ENCODE measurements around the gene TST.

Gene TST

GRCh38 chr22:37054056-37054395 lies 34.8 kb upstream of the TST start:
- DNase-seq (ENCODE audit: extremely low read depth in 1 of 2, low read depth in 1 of 2), result no peak

GRCh38 chr22:37053310-37054055 lies 34.2 kb upstream of the TST start:
- no peak for DNase-seq (ENCODE audit: extremely low read depth in 1 of 2, low read depth in 1 of 2)

- DNase-seq (ENCODE audit: extremely low read depth in 1 of 2, low read depth in 1 of 2), result no peak
Measured at GRCh38 chr22:37052386-37053309, 33.4 kb upstream of the TST start.

- peak; percentile 34 to 66 for DNase-seq (ENCODE audit: extremely low read depth in 1 of 2, low read depth in 1 of 2)
Measured at GRCh38 chr22:37051391-37052385, 32.4 kb upstream of the TST start, which contains the start of gene KCTD17. Gene KCTD17 (plus strand): TSS chr22:37051742. CDS start chr22:37051761, 19 bp downstream.

- no peak for DNase-seq (ENCODE audit: extremely low read depth in 1 of 2, low read depth in 1 of 2)
Measured at GRCh38 chr22:37050913-37051312, 31.7 kb upstream of the TST start.

- DNase-seq (ENCODE audit: extremely low read depth in 1 of 2, low read depth in 1 of 2), result no peak
Measured at GRCh38 chr22:37049224-37049623, 30.0 kb upstream of the TST start.

- no peak for DNase-seq (ENCODE audit: extremely low read depth in 1 of 2, low read depth in 1 of 2)
Measured at GRCh38 chr22:37048133-37048532, 28.9 kb upstream of the TST start.

GRCh38 chr22:37047006-37047405 lies 27.8 kb upstream of the TST start:
- DNase-seq (ENCODE audit: extremely low read depth in 1 of 2, low read depth in 1 of 2), result no peak

GRCh38 chr22:37046589-37046988 lies 27.3 kb upstream of the TST start:
- no peak for DNase-seq (ENCODE audit: extremely low read depth in 1 of 2, low read depth in 1 of 2)

- DNase-seq (ENCODE audit: extremely low read depth in 1 of 2, low read depth in 1 of 2), result no peak
Measured at GRCh38 chr22:37045958-37046357, 26.7 kb upstream of the TST start.

- DNase-seq (ENCODE audit: extremely low read depth in 1 of 2, low read depth in 1 of 2), result no peak
Measured at GRCh38 chr22:37044634-37045625, 25.7 kb upstream of the TST start.

GRCh38 chr22:37043828-37044538 lies 24.7 kb upstream of the TST start:
- no peak for DNase-seq (ENCODE audit: extremely low read depth in 1 of 2, low read depth in 1 of 2)

GRCh38 chr22:37043209-37043827 lies 24.1 kb upstream of the TST start:
- no peak for DNase-seq (ENCODE audit: extremely low read depth in 1 of 2, low read depth in 1 of 2)

- no peak for DNase-seq (ENCODE audit: extremely low read depth in 1 of 2, low read depth in 1 of 2)
Measured at GRCh38 chr22:37039466-37039865, 20.2 kb upstream of the TST start.

GRCh38 chr22:37037669-37038068 lies 18.4 kb upstream of the TST start:
- no peak for DNase-seq (ENCODE audit: extremely low read depth in 1 of 2, low read depth in 1 of 2)

GRCh38 chr22:37036655-37037377 lies 17.6 kb upstream of the TST start:
- no peak for DNase-seq (ENCODE audit: extremely low read depth in 1 of 2, low read depth in 1 of 2)

- DNase-seq (ENCODE audit: extremely low read depth in 1 of 2, low read depth in 1 of 2), result no peak
Measured at GRCh38 chr22:37033605-37034430, 14.6 kb upstream of the TST start.

Measured in activated CD8-positive, alpha-beta memory T cell treated with anti-CD3 and anti-CD28 coated beads for 1 hour (primary cell).